ENCODE results near the gene DACH1. TPM values are rescaled to one million over a fixed set of nuclear protein-coding genes. Genes with fewer than 3 reads are reported as not detected.

DACH1 gene
- total and polyA plus RNA-seq, 4 donors: 0.32 to 5.4 (median 0.50) TPM; not detected in 1

DNA sequence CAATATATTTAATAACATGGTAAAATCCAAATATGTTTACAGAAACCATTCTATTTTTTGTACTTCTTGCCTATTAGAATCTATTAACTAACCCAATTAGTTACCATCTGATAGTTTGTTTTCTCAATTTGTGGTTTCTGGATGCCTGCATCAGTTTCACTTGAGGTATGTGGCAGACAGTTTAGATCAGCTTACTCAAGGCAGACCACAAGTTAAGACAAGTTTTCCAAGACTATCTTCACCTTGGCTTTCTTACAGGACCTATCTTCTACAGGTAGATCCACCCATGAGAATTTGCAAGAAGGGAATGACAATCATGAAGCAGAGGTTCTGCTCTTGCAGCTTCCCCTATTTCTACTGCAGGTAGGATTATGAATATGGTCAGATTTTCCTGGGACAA is 458.6 kb downstream of the DACH1 start:
- Histone ChIP-seq H3K27me3 (ENCODE audit: control insufficient read depth in 1 of 2, insufficient read depth in 2 of 2, low read length in 1 of 2) (no peaks in the 10 kb centered on the region), H3K9me3 (ENCODE audit: control insufficient read depth, low read length) (no peaks in the 10 kb centered on the region), H3K36me3 (ENCODE audit: control insufficient read depth in 1 of 2, insufficient read depth in 2 of 2, low read length in 1 of 2) (no peaks in the 10 kb centered on the region), H3K4me3 (ENCODE audit: low read length in 2 of 2) (no peak overlapping the region), H3K4me1 (ENCODE audit: control insufficient read depth in 1 of 2, insufficient read depth in 2 of 2, low read length in 2 of 2) (no peaks in the 10 kb centered on the region), H3K27ac (ENCODE audit: low read depth in 1 of 2, low read length in 2 of 2) (no peak overlapping the region)
- ATAC-seq (ENCODE audit: low FRiP score) (no peak), DNase-seq (no peak)
- intact Hi-C loops (cut with DNase I): no loop called here

DNA sequence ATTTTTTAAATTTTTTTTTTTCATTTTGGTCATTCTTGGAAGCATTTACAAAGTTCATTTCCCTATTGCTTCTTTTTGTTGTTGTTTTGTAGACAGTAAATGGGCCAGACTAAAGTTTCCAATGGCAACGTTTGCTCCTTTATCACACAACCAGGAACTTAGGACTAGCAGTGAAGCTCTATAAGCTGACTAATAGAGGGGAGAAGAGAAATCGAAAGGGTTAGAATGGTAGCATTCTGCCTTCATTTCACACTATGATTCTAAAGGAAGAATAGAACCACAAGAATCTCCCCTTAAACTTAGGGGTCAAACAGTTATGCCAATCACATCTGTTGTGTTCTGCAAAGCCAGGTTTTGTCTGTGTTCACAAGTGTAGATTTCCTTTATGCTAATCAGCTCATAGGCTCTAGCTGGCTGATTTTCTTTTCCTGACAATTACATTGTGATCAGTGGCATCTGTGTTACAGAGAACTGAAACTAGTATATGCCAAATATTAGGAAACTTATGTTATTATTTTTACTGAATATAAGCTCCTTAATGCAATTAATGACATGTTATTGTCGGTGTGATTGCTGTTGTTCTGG is 467.3 kb downstream of the DACH1 start:
- Histone ChIP-seq H3K4me1 (ENCODE audit: control insufficient read depth in 1 of 2, insufficient read depth in 2 of 2, low read length in 2 of 2) (no peaks in the 10 kb centered on the region), H3K4me3 (ENCODE audit: low read length in 2 of 2) (no peak overlapping the region), H3K36me3 (ENCODE audit: control insufficient read depth in 1 of 2, insufficient read depth in 2 of 2, low read length in 1 of 2) (no peaks in the 10 kb centered on the region), H3K9me3 (ENCODE audit: control insufficient read depth, low read length) (no peaks in the 10 kb centered on the region), H3K27ac (ENCODE audit: low read depth in 1 of 2, low read length in 2 of 2) (no peak overlapping the region), H3K27me3 (ENCODE audit: control insufficient read depth in 1 of 2, insufficient read depth in 2 of 2, low read length in 1 of 2) (no peaks in the 10 kb centered on the region)
- 64 to 70% methylated on average over 3 of the region's 3 CpGs for WGBS, 2 donors
- intact Hi-C loops (cut with DNase I): no loop called here
- ATAC-seq (ENCODE audit: low FRiP score): no peak
- DNase-seq: no peak

DNA sequence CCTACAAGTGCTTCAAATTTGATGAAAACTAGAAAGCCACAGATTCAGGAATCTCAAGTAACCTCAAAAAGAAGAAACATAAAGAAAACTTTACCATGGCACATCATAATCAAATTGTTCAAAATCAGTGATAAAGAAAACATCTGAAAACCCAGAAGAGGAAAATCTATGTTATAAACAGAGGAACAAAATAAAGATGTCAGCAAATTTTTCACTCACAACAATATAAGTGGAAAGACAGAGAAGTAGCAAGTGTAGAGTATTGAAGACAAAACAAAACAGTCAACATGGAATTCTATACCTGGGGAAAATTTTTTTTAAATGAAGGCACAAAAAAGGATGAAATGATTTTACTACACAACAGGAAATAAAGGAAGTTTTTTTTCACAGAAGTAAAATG is 470.9 kb downstream of the DACH1 start:
- Histone ChIP-seq H3K9me3 (ENCODE audit: control insufficient read depth, low read length) (no peaks in the 10 kb centered on the region), H3K4me3 (ENCODE audit: low read length in 2 of 2) (no peak overlapping the region), H3K27ac (ENCODE audit: low read depth in 1 of 2, low read length in 2 of 2) (no peak overlapping the region), H3K27me3 (ENCODE audit: control insufficient read depth in 1 of 2, insufficient read depth in 2 of 2, low read length in 1 of 2) (no peaks in the 10 kb centered on the region), H3K4me1 (ENCODE audit: control insufficient read depth in 1 of 2, insufficient read depth in 2 of 2, low read length in 2 of 2) (no peaks in the 10 kb centered on the region), H3K36me3 (ENCODE audit: control insufficient read depth in 1 of 2, insufficient read depth in 2 of 2, low read length in 1 of 2) (no peaks in the 10 kb centered on the region)
- ATAC-seq (ENCODE audit: low FRiP score) (no peak), DNase-seq (no peak)
- intact Hi-C loops (cut with DNase I): no loop called here

DNA sequence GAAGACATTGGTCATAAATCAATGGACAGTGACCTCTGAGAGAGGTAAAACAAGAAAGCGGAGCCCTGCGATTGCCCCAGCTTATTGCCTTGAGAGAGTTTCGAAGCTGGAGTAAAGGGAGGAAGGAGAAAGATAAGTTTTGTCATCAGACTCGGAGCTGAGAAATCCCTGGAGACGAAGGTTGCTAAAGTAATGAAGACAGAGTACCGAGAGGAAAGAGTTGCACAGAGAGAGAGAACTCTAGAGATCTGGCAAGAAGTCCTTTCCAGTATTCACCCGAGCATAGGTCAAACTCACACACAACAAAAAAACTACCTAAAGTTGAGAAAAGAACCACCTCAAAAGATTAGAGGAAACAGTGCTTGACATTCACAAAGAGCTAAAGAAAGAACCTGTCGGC is 472.0 kb downstream of the DACH1 start:
- Histone ChIP-seq H3K27ac (ENCODE audit: low read depth in 1 of 2, low read length in 2 of 2) (no peak overlapping the region), H3K27me3 (ENCODE audit: control insufficient read depth in 1 of 2, insufficient read depth in 2 of 2, low read length in 1 of 2) (no peaks in the 10 kb centered on the region), H3K4me1 (ENCODE audit: control insufficient read depth in 1 of 2, insufficient read depth in 2 of 2, low read length in 2 of 2) (no peaks in the 10 kb centered on the region), H3K36me3 (ENCODE audit: control insufficient read depth in 1 of 2, insufficient read depth in 2 of 2, low read length in 1 of 2) (no peaks in the 10 kb centered on the region), H3K4me3 (ENCODE audit: low read length in 2 of 2) (no peak overlapping the region), H3K9me3 (ENCODE audit: control insufficient read depth, low read length) (no peaks in the 10 kb centered on the region)
- WGBS, 2 donors: 30 to 34% methylated on average over 8 of the region's 8 CpGs
- ATAC-seq (ENCODE audit: low FRiP score) (no peak), DNase-seq (no peak)
- intact Hi-C loops (cut with DNase I): no loop called here

DNA sequence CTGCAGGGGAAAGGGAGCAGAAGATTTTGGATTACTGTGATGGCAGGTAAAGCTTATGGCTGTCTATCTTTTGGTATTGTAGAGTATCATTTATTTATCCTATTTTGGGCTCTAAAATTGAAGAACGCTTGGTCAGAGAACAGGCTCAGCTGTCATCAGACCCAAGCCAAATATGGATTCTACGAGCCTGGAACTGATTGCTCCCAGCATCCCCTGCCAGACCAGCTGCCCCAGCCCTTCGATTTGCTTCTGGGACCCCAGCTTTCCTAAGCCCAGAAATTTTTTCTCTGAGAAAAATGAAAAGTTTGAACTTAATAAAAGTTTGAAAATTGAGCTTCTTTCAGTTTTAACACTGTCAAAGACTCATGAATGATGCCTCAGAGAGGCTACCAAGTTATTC is 472.8 kb downstream of the DACH1 start:
- Histone ChIP-seq H3K36me3 (ENCODE audit: control insufficient read depth in 1 of 2, insufficient read depth in 2 of 2, low read length in 1 of 2) (no peaks in the 10 kb centered on the region), H3K9me3 (ENCODE audit: control insufficient read depth, low read length) (no peaks in the 10 kb centered on the region), H3K27ac (ENCODE audit: low read depth in 1 of 2, low read length in 2 of 2) (no peak overlapping the region), H3K27me3 (ENCODE audit: control insufficient read depth in 1 of 2, insufficient read depth in 2 of 2, low read length in 1 of 2) (no peaks in the 10 kb centered on the region), H3K4me1 (ENCODE audit: control insufficient read depth in 1 of 2, insufficient read depth in 2 of 2, low read length in 2 of 2) (no peaks in the 10 kb centered on the region), H3K4me3 (ENCODE audit: low read length in 2 of 2) (no peak overlapping the region)
- DNase-seq (no peak), ATAC-seq (ENCODE audit: low FRiP score) (no peak)
- WGBS, 2 donors: 75 to 78% methylated on average over 3 of the region's 3 CpGs
- intact Hi-C loops (cut with DNase I): no loop called here

All from aorta (tissue), 5 donors.